Sigmoid colon (tissue), 7 donors: ENCODE results near the gene SCGN. TPM values are rescaled to one million over a fixed set of nuclear protein-coding genes. Genes with fewer than 3 reads are reported as not detected.

Experiments
- DNase-seq: peaks from one replicate; pipeline ENCODE4 v3.0.0-alpha.2; 2019
- H3K27ac ChIP-seq, 4 donors: fragments of 200-600 bp; sonication (generic); one replicate each; pipeline ENCODE4 v1.5.1; 2016 to 2019; ENCODE audit warnings: mild to moderate bottlenecking in 1 of 4
- H3K27me3 ChIP-seq, 3 donors: fragments of 200-600 bp; sonication (generic); one replicate each; pipeline ENCODE4 v1.5.1; 2019; ENCODE audit warnings: mild to moderate bottlenecking in 1 of 3
- H3K36me3 ChIP-seq, 4 donors: fragments of 200-600 bp; sonication (generic); one replicate each; pipeline ENCODE4 v1.5.1; 2016 to 2019
- H3K4me1 ChIP-seq, 4 donors: fragments of 200-600 bp; sonication (generic); one replicate each; pipeline ENCODE4 v1.5.1; 2017 to 2019
- H3K4me3 ChIP-seq, 4 donors: fragments of 200-600 bp; sonication (generic); one replicate each; pipeline ENCODE4 v1.5.1; 2017 to 2019; ENCODE audit warnings: mild to moderate bottlenecking in 2 of 4, moderate library complexity in 1 of 4
- H3K9me3 ChIP-seq, 4 donors: fragments of 200-600 bp in 3 of 4; sonication (generic) in 3 of 4; one replicate each; pipeline versions ENCODE4 v1.5.1 to v1.6.1; 2013 to 2019
- EP300 ChIP-seq, 4 donors: sonication (generic); formaldehyde crosslinking; IDR thresholded peaks; one replicate each; pipeline ENCODE4 v1.6.1; 2017; ENCODE audit warnings: antibody characterized with exemption in 4 of 4
- POLR2A ChIP-seq, 2 donors: fragments of 450-650 bp; IDR thresholded peaks; one replicate each; pipeline ENCODE4 v1.6.1; 2016; ENCODE audit warnings: antibody characterized with exemption in 2 of 2, mild to moderate bottlenecking in 2 of 2, moderate library complexity in 2 of 2
- POLR2AphosphoS5 ChIP-seq, 4 donors: sonication (generic); formaldehyde crosslinking; IDR thresholded peaks; one replicate each; pipeline ENCODE4 v1.6.1; 2017; ENCODE audit warnings: antibody characterized with exemption in 4 of 4
- WGBS, 2 donors: extraction: QIAGEN DNeasy Blood & Tissue Kit; methylation state at CpG; one replicate each; pipeline ENCODE4 v1.1.7; 2013; 5-methylcytosine and 5-hydroxymethylcytosine counted together
- intact Hi-C: fragments of 100-400 bp; cut with DNase I; formaldehyde crosslinking; loops from one replicate; pipeline ENCODE4 v1.15.1; 2023
- polyA plus RNA-seq, 3 donors: library from polyadenylated mRNA; stranded (reverse); fragments of 200-250 nt; gene quantifications; one replicate each; pipeline ENCODE4 v1.2.3, GENCODE V29; 2013
- total RNA-seq, 4 donors: library from RNA; depleted of rRNA; stranded (reverse); fragments of >200 nt; gene quantifications; one replicate each; pipeline ENCODE4 v1.1.0, GENCODE V29; 2016
- TF ChIP-seq, protein P1 (sequence below), 4 experiments: fragments of 450-650 bp in 3 of 4; fragments of 200-600 bp in 1 of 4; IDR thresholded peaks; one replicate each; pipeline ENCODE4 v1.5.1; 2016 to 2019; ENCODE audit warnings: antibody characterized with exemption in 4 of 4, mild to moderate bottlenecking in 3 of 4, moderate library complexity in 2 of 4
- donor health status: healthy with polysubstance abuse.
- donor health status: Bipolar disorder and iron deficiency.
- donor health status: healthy.

SCGN gene
- total and polyA plus RNA-seq, 7 donors: 4.8 to 22.5 (median 8.8) TPM

DNA sequence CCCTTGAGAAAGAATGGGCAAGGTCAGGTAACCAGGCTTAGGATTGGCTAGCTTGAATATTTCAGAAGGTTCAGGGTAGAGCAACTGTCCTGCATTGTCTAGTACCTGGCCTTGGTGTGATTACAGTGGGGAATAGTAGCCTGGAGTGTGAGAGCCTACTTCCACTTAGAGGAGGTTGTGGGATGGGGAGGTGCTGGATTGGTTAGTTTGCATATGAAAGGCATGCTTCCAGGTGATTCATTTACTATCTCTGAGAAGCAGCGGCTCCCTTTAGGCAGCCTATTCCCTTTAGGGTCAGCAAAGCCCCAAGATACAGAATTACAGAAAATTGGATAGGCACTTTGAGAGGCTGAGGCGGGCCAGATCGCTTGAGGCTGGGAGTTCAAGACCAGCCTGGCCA is 25.0 kb upstream of the SCGN start:
- 80 to 92% methylated on average over 3 of the region's 3 CpGs for WGBS, 2 donors
- intact Hi-C loops: no loop called here
- H3K4me3 ChIP-seq: no peak overlapping the region

DNA sequence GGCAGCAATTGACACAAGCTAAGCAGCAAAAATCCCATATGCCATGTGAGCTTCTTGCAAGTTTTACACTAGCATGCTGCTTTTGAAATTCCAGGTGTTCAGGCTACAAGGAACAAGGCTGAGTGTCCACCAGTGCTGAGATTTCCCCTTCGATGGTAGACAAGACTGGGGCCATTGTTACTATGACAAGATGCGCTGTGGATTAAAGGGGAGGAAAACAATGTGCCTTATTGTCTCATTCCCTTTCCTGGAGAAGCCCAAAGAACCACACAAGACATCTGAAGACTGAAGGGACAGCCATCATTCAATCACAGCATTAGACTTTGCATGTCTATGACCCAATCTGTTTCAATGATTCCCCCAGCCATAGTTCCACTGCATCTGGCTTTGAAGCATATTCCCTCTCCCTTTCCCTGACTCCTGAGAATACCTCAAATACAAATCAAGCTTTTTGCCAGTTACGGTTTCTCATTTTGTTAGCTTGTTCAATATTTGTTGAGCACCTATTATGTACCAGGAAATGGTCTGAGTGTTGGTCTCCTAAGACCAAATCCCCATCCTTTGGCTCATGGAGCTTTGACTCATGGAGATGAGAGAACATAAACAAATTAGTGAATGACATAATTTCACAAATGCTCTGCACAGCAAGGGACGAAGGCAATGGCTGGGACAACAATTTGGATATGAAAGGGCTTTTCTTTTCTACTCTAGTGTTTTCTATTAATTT is 23.4 kb upstream of the SCGN start:
- intact Hi-C loops: no loop called here
- Histone ChIP-seq H3K9me3 (no peaks in the 10 kb centered on the region), H3K27ac (no peak overlapping the region), H3K27me3 (no peaks in the 10 kb centered on the region), H3K4me3 (no peak overlapping the region), H3K36me3 (no peaks in the 10 kb centered on the region), H3K4me1 (no peaks in the 10 kb centered on the region)
- DNase-seq: no peak
- TF ChIP-seq POLR2A (IDR thresholded peaks at IDR 0.05): no peak
- TF ChIP-seq, protein P1, sequence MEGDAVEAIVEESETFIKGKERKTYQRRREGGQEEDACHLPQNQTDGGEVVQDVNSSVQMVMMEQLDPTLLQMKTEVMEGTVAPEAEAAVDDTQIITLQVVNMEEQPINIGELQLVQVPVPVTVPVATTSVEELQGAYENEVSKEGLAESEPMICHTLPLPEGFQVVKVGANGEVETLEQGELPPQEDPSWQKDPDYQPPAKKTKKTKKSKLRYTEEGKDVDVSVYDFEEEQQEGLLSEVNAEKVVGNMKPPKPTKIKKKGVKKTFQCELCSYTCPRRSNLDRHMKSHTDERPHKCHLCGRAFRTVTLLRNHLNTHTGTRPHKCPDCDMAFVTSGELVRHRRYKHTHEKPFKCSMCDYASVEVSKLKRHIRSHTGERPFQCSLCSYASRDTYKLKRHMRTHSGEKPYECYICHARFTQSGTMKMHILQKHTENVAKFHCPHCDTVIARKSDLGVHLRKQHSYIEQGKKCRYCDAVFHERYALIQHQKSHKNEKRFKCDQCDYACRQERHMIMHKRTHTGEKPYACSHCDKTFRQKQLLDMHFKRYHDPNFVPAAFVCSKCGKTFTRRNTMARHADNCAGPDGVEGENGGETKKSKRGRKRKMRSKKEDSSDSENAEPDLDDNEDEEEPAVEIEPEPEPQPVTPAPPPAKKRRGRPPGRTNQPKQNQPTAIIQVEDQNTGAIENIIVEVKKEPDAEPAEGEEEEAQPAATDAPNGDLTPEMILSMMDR (IDR thresholded peaks at IDR 0.05): no peak
- TF ChIP-seq EP300 (IDR thresholded peaks at IDR 0.05): no peak
- TF ChIP-seq POLR2AphosphoS5 (IDR thresholded peaks at IDR 0.05): no peak
- 88% methylated on average over 4 of the region's 4 CpGs for WGBS, 2 donors

More for the DNA sequence above, 25.0 kb upstream of the SCGN start:
- no peak for DNase-seq
- H3K27me3 ChIP-seq: no peaks in the 10 kb centered on the region
- H3K9me3 ChIP-seq: no peaks in the 10 kb centered on the region
- H3K36me3 ChIP-seq: no peaks in the 10 kb centered on the region
- no peaks in the 10 kb centered on the region for H3K4me1 ChIP-seq
- H3K27ac ChIP-seq: no peak overlapping the region
- TF ChIP-seq POLR2AphosphoS5 (IDR thresholded peaks at IDR 0.05) (no peak), POLR2A (IDR thresholded peaks at IDR 0.05) (no peak), EP300 (IDR thresholded peaks at IDR 0.05) (no peak)
- TF ChIP-seq, protein P1 (IDR thresholded peaks at IDR 0.05): no peak

DNA sequence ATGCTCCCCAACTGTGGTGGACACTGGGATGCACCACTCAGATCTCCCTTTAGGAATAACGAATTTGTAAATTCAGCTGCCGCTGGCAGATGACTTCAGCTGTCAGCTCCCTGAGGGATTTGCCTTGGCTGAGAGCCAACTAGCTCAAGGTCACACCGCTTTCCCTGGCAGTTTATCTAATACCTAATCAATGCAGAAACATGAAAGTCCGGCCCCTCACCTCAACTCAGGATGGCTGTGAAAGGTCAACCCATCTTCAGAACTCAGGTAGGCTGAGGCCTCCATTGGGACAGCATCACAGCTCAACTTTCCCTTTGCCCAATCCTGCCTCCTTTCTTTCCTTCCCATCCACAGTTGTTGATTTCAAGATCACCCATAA is 22.8 kb upstream of the SCGN start:
- intact Hi-C loops: no loop called here
- 31 to 72% methylated on average over 4 of the region's 4 CpGs for WGBS, 2 donors

DNA sequence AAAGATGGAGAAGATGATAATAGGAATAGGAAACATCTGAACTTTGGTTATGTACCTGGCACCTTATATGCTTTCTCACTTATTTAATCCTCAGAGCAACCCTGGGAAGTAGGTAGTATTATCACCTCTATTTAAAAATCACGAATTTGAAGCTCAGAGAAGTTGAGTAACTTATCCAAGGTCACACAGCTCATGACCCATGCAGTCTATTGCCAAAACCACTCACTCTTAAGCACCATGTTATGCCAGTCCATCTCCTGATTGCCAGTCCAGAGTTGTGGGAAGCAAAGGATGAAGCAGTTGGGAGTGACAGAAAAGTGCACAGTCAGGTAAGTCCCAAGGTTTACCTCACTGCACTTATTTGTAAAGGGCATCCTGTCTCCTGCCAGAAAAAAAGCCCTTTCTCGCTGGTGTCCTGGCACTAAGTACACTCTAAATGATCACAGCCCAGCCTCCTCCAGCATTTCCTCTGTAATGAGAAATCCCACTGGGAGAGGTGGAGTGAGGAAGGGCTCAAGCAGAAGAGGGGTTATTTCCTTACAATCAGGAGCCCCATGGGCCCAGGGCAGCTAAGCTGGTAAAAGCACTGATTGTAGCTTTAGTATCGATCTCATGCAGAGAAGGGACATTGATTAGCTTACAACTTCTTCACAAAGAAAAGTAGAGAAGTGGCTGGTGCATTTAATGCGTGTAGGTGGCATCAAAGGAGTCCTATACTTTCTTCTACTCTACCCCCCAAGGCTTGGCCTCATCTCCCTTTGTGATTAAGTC is 21.3 kb upstream of the SCGN start:
- no peak overlapping the region for H3K4me3 ChIP-seq
- H3K27me3 ChIP-seq: no peaks in the 10 kb centered on the region
- no peak overlapping the region for H3K27ac ChIP-seq
- H3K4me1 ChIP-seq: no peaks in the 10 kb centered on the region
- H3K36me3 ChIP-seq: no peaks in the 10 kb centered on the region
- intact Hi-C loops: no loop called here
- DNase-seq: no peak
- TF ChIP-seq POLR2A (IDR thresholded peaks at IDR 0.05) (no peak), EP300 (IDR thresholded peaks at IDR 0.05) (no peak), POLR2AphosphoS5 (IDR thresholded peaks at IDR 0.05) (no peak)
- TF ChIP-seq, protein P1 (IDR thresholded peaks at IDR 0.05): no peak
- H3K9me3 ChIP-seq: no peaks in the 10 kb centered on the region
- 67 to 78% methylated on average over 4 of the region's 4 CpGs for WGBS, 2 donors

More for the DNA sequence above, 22.8 kb upstream of the SCGN start:
- no peaks in the 10 kb centered on the region for H3K27me3 ChIP-seq
- no peak overlapping the region for H3K27ac ChIP-seq
- no peaks in the 10 kb centered on the region for H3K4me1 ChIP-seq
- no peaks in the 10 kb centered on the region for H3K36me3 ChIP-seq
- TF ChIP-seq, protein P1 (IDR thresholded peaks at IDR 0.05): no peak
- no peak for TF ChIP-seq EP300 (IDR thresholded peaks at IDR 0.05)
- TF ChIP-seq POLR2A (IDR thresholded peaks at IDR 0.05): no peak
- no peak for TF ChIP-seq POLR2AphosphoS5 (IDR thresholded peaks at IDR 0.05)
- H3K4me3 ChIP-seq: no peak overlapping the region
- no peaks in the 10 kb centered on the region for H3K9me3 ChIP-seq
- DNase-seq: no peak
